OCI-LY3 (cell line): ENCODE data around the gene RBM26.

ENCODE experiments used
- H2AFZ ChIP-seq: fragments of 200-600, 300-600 bp; shearing (Covaris generic); 2 replicates; pipeline ENCODE4 v1.6.0; 2014; ENCODE audit warnings: antibody characterized with exemption, low read depth, low read length
- H3K27ac ChIP-seq: fragments of 200-600, 300-600 bp; sonication (generic); 2 replicates; pipeline ENCODE4 v1.5.1; 2014; ENCODE audit warnings: mild to moderate bottlenecking, low read length, moderate library complexity, mixed read lengths
- H3K27me3 ChIP-seq: fragments of 200-600, 300-600 bp; sonication (generic); 2 replicates; pipeline ENCODE4 v1.6.1; 2014; ENCODE audit warnings: low read depth, low read length, mixed read lengths
- H3K36me3 ChIP-seq: fragments of 200-600, 300-600 bp; sonication (generic); replicated peaks from 2 replicates; pipeline ENCODE3; 2014; ENCODE audit warnings: low read depth, low read length, mixed read lengths
- H3K4me1 ChIP-seq: fragments of 300-600, 200-600 bp; sonication (generic); 2 replicates; pipeline ENCODE4 v1.6.1; 2014; ENCODE audit warnings: low read length, mixed read lengths
- H3K4me2 ChIP-seq: fragments of 200-600, 300-600 bp; sonication (generic); 2 replicates; pipeline ENCODE4 v1.6.1; 2014; ENCODE audit warnings: low read length, mixed read lengths
- H3K4me3 ChIP-seq: fragments of 300-600, 200-600 bp; sonication (generic); 2 replicates; pipeline ENCODE4 v1.5.1; 2014; ENCODE audit warnings: antibody characterized with exemption, mild to moderate bottlenecking, low read length, moderate library complexity
- H3K79me2 ChIP-seq: fragments of 300-600, 200-600 bp; shearing (Covaris generic); 2 replicates; pipeline ENCODE4 v1.6.1; 2014; ENCODE audit warnings: mild to moderate bottlenecking, low read length, mixed read lengths
- H3K9ac ChIP-seq: fragments of 300-600, 200-600 bp; shearing (Covaris generic); 2 replicates; pipeline ENCODE4 v1.6.0; 2014; ENCODE audit warnings: mild to moderate bottlenecking, low read length, moderate library complexity
- H3K9me3 ChIP-seq: fragments of 200-600, 300-600 bp; shearing (Covaris generic); 2 replicates; pipeline ENCODE4 v1.6.1; 2014; ENCODE audit warnings: low read length, mixed read lengths; ENCODE audit not compliant: insufficient read depth
- H4K20me1 ChIP-seq: fragments of 200-600, 300-600 bp; sonication (generic); 2 replicates; pipeline ENCODE4 v1.6.1; 2016; ENCODE audit warnings: low read length, mixed read lengths; ENCODE audit not compliant: insufficient read depth
- EZH2phosphoT487 ChIP-seq: fragments of 200-600 bp; shearing (Covaris generic); IDR thresholded peaks from 2 replicates; pipeline ENCODE4 v1.6.1; 2018; ENCODE audit warnings: antibody characterized with exemption, mixed run types, low read depth
- TF ChIP-seq, protein P1 (sequence below): fragments of 200-600, 300-600 bp; sonication (generic); IDR thresholded peaks from 2 replicates; pipeline ENCODE4 v1.5.1; 2014; ENCODE audit warnings: antibody characterized with exemption, low read length, low read depth

Gene RBM26

DNA sequence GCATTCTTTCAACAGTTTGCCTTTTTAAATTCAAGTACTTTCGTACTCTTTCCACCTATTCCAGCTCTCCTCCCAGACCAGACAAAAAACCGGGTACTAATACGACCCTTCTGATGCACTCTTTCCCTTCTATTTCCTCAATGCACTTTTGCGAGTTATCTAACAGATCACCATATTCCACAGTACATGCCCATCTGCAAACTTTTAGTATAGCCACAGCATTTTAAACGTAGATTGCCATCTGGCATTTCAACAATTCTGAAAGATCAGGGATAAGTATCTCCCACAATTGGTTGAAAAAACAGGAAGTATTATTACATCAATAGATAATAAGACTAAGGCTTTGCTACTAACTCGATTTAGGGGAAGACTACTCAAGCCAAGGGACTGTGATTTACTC is 31.5 kb downstream of the RBM26 start:
- TF ChIP-seq, protein P1, sequence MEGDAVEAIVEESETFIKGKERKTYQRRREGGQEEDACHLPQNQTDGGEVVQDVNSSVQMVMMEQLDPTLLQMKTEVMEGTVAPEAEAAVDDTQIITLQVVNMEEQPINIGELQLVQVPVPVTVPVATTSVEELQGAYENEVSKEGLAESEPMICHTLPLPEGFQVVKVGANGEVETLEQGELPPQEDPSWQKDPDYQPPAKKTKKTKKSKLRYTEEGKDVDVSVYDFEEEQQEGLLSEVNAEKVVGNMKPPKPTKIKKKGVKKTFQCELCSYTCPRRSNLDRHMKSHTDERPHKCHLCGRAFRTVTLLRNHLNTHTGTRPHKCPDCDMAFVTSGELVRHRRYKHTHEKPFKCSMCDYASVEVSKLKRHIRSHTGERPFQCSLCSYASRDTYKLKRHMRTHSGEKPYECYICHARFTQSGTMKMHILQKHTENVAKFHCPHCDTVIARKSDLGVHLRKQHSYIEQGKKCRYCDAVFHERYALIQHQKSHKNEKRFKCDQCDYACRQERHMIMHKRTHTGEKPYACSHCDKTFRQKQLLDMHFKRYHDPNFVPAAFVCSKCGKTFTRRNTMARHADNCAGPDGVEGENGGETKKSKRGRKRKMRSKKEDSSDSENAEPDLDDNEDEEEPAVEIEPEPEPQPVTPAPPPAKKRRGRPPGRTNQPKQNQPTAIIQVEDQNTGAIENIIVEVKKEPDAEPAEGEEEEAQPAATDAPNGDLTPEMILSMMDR, result no peak
- TF ChIP-seq EZH2phosphoT487, result no peak

DNA sequence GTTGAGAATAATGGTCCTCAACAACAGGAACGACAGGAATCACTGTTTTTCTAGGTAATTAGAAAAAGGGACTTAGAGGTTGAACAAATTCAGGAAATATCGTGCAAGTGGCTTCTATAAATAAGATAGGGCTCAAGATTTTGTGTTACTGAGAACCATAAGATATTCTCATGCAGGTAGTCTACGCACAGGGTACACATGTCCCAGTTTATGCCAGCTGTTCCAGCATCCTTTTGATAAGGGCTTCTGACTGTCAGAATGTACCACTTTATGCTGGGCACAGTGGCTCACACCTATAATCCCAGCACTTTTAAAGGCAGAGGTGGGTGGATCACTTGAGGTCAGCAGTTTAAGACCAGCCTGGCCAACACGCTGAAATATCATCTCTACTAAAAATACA is 32.1 kb downstream of the RBM26 start:
- H3K9me3 ChIP-seq, result no peaks in the 10 kb centered on the region
- no peaks in the 10 kb centered on the region for H3K4me1 ChIP-seq
- no peaks in the 10 kb centered on the region for H3K27me3 ChIP-seq
- no peak overlapping the region for H3K4me3 ChIP-seq
- H3K79me2 ChIP-seq, result peaks cover 41% of the 10 kb centered on the region
- no peak overlapping the region for H2AFZ ChIP-seq
- H3K4me2 ChIP-seq, result no peak overlapping the region
- no peak overlapping the region for H3K9ac ChIP-seq
- no peaks in the 10 kb centered on the region for H4K20me1 ChIP-seq
- H3K27ac ChIP-seq, result no peak overlapping the region
- peaks cover 45% of the 10 kb centered on the region for H3K36me3 ChIP-seq
- TF ChIP-seq EZH2phosphoT487, result no peak
- TF ChIP-seq, protein P1, result no peak

More for the DNA sequence above, 31.5 kb downstream of the RBM26 start:
- no peak overlapping the region for H3K4me3 ChIP-seq
- peaks cover 48% of the 10 kb centered on the region for H3K79me2 ChIP-seq
- no peak overlapping the region for H3K9ac ChIP-seq
- no peak overlapping the region for H2AFZ ChIP-seq
- H3K9me3 ChIP-seq, result no peaks in the 10 kb centered on the region
- no peaks in the 10 kb centered on the region for H3K4me1 ChIP-seq
- 0 out of 2 replicates have a peak, but pooled peaks cover 3% of the 10 kb centered on the region for H4K20me1 ChIP-seq
- no peak overlapping the region for H3K27ac ChIP-seq
- no peaks in the 10 kb centered on the region for H3K27me3 ChIP-seq
- H3K4me2 ChIP-seq, result no peak overlapping the region
- H3K36me3 ChIP-seq, result peaks cover 40% of the 10 kb centered on the region

DNA sequence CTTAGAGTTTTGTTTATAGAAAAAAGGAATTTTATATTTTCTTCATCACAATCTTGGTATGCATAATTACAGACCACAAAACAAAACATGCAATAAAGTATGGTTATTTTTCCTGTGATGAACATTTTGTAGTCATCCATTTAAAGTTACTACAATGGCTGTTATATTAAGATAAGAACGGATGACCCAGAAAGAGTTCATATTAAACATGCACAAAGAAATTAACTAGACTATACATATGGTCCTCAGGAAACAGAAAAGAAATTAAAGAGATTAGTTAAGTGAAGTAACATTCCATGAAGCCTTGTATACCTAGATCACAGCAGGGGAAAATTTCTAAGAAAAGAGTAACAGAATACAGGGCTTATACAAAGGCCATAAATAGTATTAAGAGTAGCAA is 36.8 kb downstream of the RBM26 start:
- Histone ChIP-seq H3K4me2 (no peak overlapping the region), H3K9ac (no peak overlapping the region), H3K27ac (no peak overlapping the region), H2AFZ (no peak overlapping the region), H3K79me2 (peaks cover 17% of the 10 kb centered on the region), H3K4me3 (no peak overlapping the region), H3K9me3 (no peaks in the 10 kb centered on the region), H3K4me1 (0 out of 2 replicates have a peak, but pooled peaks cover 3% of the 10 kb centered on the region), H3K36me3 (peaks cover 48% of the 10 kb centered on the region), H4K20me1 (no peaks in the 10 kb centered on the region), H3K27me3 (no peaks in the 10 kb centered on the region)
- TF ChIP-seq, protein P1, result no peak
- no peak for TF ChIP-seq EZH2phosphoT487

DNA sequence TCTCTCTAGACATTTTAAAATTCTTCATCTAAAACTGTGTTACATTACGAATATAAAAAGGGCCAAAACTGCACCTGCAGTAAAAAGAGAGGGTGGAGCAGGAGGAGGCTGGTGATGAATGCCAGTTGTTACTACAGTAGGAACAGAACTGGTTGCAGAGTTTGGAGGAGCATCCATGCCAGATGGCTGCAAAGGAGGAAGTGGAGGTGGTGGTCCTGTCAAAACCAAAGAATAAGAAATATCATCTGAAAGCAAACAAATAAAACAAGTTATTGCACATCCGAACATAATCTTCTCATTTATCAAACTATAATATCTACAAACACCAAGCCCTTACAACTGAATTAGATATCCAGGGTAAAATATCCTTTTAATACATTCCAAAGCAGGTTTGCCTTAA is 40.1 kb downstream of the RBM26 start:
- 0 out of 2 replicates have a peak, but pooled peaks cover 9% of the 10 kb centered on the region for H4K20me1 ChIP-seq

More for the DNA sequence above, 40.1 kb downstream of the RBM26 start:
- Histone ChIP-seq H3K4me3 (no peak overlapping the region), H3K27me3 (no peaks in the 10 kb centered on the region), H3K36me3 (peaks cover 70% of the 10 kb centered on the region), H3K9ac (no peak overlapping the region), H3K79me2 (peaks cover 31% of the 10 kb centered on the region), H2AFZ (no peak overlapping the region), H3K9me3 (no peaks in the 10 kb centered on the region), H3K4me2 (no peak overlapping the region), H3K4me1 (peaks cover 10% of the 10 kb centered on the region; the same call in 1 of the 2 replicates), H3K27ac (no peak overlapping the region)
- TF ChIP-seq, protein P1, result no peak
- TF ChIP-seq EZH2phosphoT487, result no peak
